ENCODE results near the gene KRTAP3-3.

KRTAP3-3 gene

GRCh38 chr17:40966848-40967247 lies 27.1 kb downstream of the KRTAP3-3 start, which contains the start of gene KRT39:
Gene KRT39, minus strand, starts transcription at chr17:40966948. Its CDS starts 92 bp downstream, at chr17:40966856.
- TF ChIP-seq CTCF (IDR thresholded peaks at IDR 0.05; ENCODE audit: control extremely low read depth, extremely low read depth, low read depth, missing control alignments): no peak
- no peak for DNase-seq (ENCODE audit: extremely low spot score)
- CTCF ChIA-PET: no interaction called here
- POLR2A ChIA-PET: no interaction called here

GRCh38 chr17:40963838-40964237 lies 30.1 kb downstream of the KRTAP3-3 start:
- DNase-seq (ENCODE audit: extremely low spot score): peak; percentile 36
- TF ChIP-seq CTCF (IDR thresholded peaks at IDR 0.05; ENCODE audit: control extremely low read depth, extremely low read depth, low read depth, missing control alignments): peak; percentile 32
- CTCF ChIA-PET: interaction anchor here (1.8 kb wide), 1 partner anchor 585 kb away, joined by 4 read pairs; no protein-coding TSS in a partner anchor
- POLR2A ChIA-PET: no interaction called here

- TF ChIP-seq CTCF (IDR thresholded peaks at IDR 0.05; ENCODE audit: control extremely low read depth, extremely low read depth, low read depth, missing control alignments): no peak
- DNase-seq (ENCODE audit: extremely low spot score): no peak
- ChIA-PET POLR2A (no interaction called here), CTCF (interaction anchor here (1.2 kb wide), 2 partner anchors 9 to 15 kb away, joined by 3 to 4 read pairs; no protein-coding TSS in a partner anchor)
Observed at GRCh38 chr17:40962059-40962561, 31.9 kb downstream of the KRTAP3-3 start.

- DNase-seq (ENCODE audit: extremely low spot score): no peak
- ChIA-PET CTCF (interaction anchor here (1.2 kb wide), 2 partner anchors 9 to 15 kb away, joined by 3 to 4 read pairs; no protein-coding TSS in a partner anchor), POLR2A (no interaction called here)
- TF ChIP-seq CTCF (IDR thresholded peaks at IDR 0.05; ENCODE audit: control extremely low read depth, extremely low read depth, low read depth, missing control alignments): no peak
Observed at GRCh38 chr17:40961591-40961990, 32.4 kb downstream of the KRTAP3-3 start.

GRCh38 chr17:40960144-40960543 lies 33.8 kb downstream of the KRTAP3-3 start:
- POLR2A ChIA-PET: no interaction called here

More at GRCh38 chr17:40960144-40960543, 33.8 kb downstream of the KRTAP3-3 start:
- CTCF ChIA-PET: interaction anchor here (1.2 kb wide), 1 partner anchor 16 kb away, joined by 3 read pairs; no protein-coding TSS in a partner anchor
- no peak for TF ChIP-seq CTCF (IDR thresholded peaks at IDR 0.05; ENCODE audit: control extremely low read depth, extremely low read depth, low read depth, missing control alignments)
- no peak for DNase-seq (ENCODE audit: extremely low spot score)

Measured in GM10248 (cell line).